HUDEP-2 (cell line): Measurements from ENCODE around the gene ARPC1A.
"Not testable (repeated sequence)": the region's sequence is repeated elsewhere in the genome, so short reads cannot be mapped to it uniquely, and the experiment has no call there.

Source experiments
- DNase-seq, 76 experiments: peaks; one replicate each; lab custom pipeline; 2025; ENCODE audit not compliant: unreplicated experiment in 76 of 76; lab: John Stamatoyannopoulos, UW

Gene ARPC1A

DNA sequence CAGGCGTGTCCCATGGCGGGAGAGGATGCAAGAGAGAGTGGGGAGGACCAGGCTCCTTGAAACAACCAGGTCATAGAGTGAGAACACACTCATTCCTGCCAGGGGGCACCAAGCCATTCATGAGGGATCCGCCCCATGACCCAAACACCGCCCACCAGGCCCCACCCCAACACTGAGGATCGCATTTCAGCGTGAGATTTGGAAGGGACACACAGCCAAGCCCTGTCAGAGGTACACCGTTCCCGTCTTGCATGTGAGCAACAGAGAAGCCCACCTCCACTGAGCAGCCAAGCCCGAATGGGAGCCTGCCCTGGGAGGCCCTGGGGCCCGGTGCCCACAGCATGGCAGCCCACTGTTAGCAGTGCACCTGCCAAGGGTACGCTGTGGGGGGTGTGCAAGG, 40.9 kb downstream of the ARPC1A start:
- DNase-seq = no peak

DNA sequence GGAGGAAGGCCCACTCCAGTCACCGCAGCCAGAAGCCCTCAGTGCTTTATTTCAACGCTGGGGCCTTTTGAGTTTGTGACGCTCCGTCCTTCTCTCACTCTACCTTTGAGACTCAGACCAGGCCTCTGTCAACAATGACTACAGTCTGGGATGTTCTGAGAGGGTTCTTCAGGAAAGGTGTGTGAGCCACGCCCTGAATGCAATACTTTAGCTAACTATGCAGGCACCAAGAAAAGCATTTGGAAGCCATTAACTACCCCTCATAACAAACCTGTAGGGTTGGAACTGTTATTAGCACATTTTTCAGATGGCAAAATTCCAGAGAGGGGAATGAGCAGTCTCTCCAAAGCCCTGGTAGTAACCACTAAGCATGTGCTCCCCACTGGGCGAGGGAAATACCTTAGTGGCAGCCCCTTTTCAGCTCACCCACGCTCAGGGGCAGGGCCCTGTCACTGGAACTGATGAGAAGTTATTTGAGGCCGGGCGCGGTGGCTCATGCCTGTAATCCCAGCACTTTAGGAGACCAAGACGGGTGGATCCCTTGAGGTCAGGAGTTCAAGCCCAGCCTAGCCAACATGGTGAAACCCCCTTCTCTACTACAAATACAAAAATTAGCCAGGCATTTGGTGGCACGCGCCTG, 43.2 kb downstream of the ARPC1A start:
- DNase-seq = no peak

DNA sequence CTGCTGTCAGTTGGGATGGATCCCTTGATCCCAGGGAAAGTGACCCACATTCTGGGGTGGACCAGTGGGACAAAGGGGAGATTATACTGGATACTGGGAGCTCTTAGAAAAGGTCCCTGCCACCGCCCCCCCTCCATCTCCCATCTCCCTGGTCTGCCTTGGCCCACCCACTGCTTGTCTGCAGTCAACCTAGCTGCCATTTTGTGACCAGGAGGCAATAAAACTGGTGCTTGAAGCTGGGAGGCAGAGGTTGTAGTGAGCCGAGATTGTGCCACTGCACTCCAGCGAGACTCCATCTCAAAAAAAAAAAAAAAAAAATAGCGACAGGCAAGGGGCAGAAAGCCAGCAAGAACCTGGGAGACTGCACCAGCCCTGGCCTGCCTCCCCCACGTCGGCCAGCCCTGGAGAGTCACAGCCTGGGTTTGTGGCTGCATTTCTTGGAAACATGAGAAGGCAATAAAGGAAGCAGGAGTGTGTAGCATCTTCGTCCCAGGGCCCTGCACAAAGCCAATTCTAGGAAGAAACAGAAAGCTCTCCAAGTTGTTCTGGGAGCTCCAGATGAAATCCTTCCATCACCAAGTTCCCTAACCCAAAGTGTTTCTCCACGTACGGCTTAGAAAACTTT, 44.2 kb downstream of the ARPC1A start:
- peak in 11 of 76 experiments; percentile 6 to 44 (median 27) for DNase-seq

DNA sequence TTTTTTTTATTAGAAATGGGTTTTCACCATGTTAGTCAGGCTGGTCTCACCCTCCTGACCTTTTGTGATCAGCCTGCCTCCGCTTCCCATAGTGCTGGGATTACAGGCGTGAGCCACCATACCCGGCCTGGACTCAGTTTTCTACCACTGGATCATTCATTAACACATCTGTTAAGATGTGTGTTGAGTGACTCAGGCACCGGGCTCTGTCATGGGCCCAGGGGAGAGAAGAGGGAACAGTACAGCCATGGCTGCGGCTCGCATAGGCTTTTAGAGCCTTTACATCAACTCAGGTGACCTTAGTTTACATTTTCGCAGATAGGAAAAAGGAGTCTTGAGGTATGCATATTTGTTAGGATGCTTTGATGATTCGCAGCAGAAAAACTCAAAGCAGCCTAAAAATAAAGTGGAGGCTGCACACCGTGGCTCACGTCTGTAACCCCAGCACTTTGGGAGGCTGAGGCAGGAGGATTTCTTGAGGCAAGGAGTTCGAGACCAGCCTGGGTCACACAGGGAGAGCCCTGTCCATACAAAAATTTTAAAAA, 45.8 kb downstream of the ARPC1A start:
- DNase-seq = no peak

DNA sequence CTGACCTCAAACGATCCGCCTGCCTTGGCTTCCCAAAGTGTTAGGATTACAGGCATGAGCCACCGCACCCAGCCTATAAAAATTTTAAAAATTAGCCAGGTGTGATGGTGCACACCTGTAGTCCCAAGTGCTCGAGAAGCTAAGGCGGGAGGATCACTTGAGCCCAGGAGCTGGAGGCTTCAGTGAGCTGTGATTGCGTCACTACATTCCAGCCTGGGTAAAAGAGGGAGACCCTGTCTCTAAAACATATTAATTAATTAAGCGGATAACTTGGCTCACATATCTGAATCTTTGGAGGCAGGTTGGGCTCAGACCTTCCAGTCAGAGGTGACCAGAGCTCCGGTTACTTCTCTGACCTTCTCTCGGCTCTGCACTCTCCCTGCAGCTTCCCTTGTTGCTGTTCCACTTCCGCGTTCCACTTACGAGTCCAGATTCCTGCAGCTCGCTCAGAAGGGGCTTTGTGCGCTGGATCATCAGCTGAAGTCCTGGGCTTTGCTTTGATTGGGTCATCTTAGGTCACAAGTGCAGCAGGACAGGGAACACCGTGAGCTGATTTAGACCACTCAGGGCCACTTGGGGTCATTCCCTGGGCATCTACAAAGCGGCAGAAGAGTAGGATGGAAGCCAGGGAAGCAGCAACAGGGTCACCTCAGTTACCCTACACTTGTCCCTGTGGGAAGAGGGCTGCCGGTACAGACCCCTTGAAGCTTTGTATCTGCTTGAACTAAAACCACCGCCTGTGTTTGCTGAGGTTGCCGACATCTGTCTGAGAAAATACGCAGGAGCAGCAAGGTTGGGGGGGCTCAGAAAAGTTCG, 46.8 kb downstream of the ARPC1A start:
- no peak for DNase-seq

DNA sequence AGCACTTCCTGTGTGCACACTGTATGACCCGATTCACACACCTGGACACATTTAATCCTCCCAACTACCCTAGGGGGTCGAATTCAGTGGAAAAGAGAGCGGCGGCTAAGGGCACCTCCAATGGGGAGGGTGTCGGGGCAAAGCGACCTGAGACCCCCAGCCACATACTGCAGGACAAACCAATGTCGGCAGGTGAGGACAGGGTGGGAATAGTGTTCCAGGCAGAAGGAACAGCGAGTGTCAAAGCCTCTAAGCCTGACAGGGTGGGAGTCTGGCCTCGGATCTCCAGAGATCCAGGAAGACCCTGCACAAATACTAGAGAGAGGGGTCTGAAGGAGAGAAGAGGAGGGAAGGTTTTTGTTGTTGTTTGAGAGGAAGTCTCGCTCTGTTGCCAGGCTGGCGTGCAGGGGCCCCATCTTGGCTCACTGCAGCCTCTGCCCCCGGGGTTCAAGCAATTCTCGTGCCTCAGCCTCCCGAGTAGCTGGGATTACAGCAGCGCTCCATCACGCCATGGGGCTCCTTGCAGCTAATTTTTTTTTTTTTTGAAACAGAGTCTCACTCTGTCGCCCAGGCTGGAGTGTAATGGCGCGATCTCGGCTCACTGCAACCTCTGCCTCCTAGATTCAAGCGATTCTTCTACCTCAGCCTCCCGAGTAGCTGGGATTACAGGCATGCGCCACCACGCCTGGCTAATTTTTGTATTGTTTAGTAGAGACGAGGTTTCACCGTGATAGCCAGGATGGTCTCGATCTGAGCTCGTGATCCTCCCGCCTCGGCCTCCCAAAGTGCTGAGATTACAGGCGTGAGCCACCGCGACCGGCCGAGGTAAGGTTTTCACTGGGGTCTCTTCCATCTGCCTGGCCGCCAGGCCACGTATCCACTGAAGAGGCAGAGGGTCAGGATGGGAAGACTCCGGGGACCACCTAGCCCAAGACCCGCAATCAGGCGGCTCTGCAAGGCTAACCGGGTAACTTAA, 47.7 kb downstream of the ARPC1A start:
- no peak for DNase-seq

DNA sequence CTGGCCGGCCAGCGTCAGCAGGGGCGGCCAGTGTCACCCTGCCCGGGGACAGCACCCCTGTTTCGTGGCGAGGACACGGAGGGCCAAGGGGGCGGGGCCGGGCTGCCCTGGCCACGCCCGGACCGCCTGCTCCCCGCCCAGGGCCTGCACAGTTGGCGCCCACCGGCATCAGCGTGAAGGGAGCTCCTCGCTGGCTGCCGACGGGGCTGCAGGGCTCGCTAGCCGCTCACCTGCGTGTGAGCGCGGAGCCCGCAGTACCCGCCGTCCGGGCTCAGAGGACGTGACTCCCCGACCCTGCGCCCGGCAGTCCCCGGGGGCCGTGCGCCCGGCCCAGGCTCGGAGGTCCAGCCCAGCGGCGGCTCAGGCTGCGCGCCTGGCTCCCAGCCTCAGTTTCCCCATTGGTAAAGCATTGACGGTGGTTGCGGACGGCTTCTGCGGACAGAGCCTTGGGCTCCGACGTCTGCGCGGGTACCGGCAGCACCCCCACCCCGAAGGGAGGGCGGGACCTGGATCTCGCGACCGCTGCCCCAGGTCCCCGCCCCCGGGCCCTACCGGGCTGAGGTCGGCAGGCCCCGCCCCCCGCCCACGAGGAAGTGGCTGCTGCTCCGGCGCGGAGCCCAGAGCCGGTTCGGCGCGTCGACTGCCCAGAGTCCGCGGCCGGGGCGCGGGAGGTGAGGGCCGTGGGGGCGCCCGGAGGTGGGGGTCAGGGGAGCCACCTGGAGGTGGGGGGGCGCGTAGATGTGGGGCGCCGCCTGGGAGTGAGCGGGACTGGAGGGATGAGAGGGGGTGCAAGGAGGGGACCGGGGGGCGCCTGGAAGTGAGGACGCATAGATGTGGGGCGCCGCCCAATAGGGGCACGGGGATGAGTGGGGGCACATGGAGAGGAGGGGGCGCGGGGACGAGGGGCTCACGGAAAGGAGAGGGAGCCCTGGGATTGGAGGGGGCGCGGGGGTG, 48.7 kb downstream of the ARPC1A start, which contains the start of gene ARPC1B:
Gene ARPC1B (plus strand): TSS at position 620 of the 954 bp plus-strand sequence. CDS start 10,985 bp downstream, outside the sequence.
- peak in 67 of 76 experiments; percentile 8 to 81 (median 60) for DNase-seq

DNA sequence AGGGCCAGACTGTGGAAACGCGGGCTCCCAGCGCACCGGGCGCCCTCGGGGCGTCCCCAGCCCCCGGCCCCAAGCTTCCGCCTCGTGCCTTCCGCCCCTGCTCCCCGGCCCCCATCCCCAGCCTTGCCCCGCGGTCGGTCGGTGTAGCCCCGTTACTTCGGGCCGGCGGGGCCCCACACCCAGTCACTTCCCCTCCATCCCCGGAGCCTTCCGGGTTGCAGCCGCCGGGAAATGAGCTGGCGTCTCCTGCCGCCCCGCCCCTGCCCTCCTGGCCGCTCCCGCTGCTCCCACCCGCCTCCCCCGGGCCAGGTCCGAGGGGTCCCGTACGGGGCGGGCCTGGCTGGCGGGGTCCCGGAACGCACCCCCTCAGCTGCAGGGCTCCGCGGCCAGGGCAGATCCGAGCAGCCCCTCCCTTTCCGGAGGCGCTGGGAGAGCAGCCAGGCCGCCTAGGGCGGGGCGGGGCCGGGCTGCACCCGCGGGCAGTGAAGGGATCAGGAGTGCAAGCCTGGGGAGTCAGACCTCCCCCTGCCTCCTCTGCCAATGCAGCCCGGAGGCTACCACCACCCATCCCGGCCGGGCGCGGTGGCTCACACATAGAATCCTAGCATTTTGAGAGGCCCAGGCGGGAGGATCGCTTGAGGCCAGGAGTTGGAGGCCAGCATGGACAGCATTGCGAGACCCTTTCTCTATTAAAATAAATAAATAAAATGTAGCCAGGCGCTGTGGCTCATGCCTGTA, 49.5 kb downstream of the ARPC1A start:
- DNase-seq = peak in 73 of 76 experiments; percentile 16 to 86 (median 74)

DNA sequence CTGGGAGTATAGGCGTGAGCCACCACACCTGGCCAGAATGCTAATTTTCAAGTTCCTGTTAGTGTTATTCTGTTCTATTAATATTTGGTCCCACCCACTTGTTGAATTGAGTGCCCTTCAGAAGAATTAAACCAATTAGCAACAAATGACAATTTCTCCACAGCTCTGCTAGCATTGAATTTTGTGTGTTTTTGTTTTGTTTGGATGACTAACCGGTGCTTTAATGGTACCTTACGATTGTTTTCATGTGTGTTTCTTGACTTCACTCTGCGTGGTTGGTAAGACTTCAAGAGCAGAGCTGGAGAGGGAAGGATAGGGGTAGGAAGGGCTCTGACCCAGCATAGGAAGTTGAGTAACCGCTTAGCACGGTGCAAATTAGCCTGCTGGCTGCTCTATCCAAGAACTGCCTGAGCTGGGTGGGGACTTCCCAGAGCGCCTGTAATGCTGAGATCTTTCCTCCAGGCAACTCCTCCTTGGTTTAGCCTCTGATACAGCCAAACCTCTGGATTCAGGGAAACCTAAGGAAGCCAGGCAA, 53.4 kb downstream of the ARPC1A start:
- DNase-seq = peak in 13 of 76 experiments; percentile 9 to 30 (median 17)

DNA sequence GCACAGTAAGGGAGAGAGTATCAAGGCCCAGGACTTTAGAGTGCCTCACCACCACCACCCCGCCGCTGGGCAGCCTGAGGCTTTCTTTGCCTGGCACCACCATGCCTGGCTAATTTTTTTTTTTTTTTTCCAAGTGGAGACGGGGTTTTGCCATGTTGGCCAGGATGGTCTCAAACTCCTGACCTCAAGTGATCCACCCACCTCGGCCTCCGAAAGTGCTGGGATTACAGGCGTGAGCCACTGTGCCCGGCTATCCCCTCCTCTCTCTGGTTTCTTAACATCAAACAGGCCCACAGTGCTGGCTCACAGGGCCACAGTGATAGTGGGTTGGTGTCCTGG, 54.0 kb downstream of the ARPC1A start:
- DNase-seq = not testable (repeated sequence)

DNA sequence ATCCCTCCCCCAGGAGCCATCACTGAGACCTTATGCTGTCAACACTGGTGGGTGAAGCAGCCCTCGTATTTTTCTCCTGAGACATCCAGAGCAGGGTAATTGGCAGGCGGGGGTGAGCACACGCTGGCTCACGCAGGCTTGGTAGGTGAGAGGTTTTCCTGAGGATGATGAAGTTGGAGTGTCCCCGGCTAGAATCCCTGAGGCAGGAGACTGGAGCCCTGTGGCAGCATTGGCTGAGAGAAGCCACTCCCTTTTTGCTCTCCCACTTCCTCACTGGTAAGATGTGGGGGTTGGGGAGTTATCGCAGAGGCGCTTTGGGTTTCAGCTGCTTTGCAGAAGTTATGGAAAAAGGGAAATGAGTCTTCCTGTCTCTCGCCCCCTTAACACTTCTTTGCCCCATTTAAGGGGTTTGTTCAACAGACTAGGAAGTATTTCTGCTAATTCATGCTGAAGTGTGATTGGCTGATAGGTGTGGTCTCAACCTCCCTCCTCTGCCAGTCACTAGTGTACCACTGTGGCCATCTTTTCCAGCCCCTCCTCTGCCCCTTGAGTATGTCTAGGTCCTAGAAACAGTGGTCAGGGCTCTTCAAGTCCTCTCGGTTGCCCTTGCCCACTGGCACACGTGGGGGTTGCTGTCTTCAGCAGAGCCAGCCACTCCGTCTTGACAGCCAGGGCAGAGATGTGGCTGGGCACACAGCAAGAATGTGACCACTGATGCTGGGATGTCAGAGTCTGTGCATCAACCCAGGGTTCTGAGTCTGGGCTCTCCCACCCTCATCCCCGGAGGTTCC, 54.5 kb downstream of the ARPC1A start:
- peak in 23 of 76 experiments; percentile 8 to 45 (median 26) for DNase-seq

DNA sequence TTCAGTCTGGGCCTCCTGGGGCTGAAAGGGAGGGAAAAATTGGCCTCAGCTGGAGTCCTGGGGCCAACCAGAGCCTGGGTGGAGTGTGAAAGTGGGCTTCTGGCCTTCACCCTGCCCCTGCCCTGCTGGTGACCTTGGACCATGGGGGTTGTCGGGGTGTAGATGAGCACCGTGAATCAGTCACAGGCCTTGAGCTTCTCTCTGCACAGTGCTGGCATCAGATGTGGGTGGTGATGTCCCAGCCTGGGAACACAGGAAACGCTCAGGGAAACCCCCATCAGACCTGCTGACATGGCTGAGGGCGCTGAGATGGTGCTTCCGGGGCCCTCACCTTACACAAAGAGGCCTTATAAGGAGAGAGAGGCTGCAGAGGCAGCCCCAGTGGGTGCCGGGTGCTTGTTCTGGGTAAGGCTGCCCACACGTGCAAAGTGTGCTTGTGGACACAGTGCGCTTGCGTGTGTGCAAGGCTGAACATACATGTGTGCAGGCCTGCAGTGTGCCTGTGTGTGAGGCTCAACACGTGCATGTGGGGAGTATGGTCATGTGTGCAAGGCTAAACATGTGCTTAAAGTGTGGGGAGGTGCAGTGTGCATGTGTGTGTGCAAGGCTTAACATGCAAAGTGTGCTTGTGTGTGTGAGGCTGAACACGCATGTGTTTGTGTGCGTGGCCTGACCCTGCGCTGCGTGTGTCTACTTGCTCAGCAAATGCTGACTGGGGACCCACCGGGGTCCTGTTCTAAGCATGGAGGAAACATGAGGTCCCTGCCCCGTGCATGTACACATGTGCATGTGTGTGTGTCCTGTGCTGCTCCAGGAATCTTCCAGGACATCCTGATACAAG, 55.3 kb downstream of the ARPC1A start:
- DNase-seq = no peak

DNA sequence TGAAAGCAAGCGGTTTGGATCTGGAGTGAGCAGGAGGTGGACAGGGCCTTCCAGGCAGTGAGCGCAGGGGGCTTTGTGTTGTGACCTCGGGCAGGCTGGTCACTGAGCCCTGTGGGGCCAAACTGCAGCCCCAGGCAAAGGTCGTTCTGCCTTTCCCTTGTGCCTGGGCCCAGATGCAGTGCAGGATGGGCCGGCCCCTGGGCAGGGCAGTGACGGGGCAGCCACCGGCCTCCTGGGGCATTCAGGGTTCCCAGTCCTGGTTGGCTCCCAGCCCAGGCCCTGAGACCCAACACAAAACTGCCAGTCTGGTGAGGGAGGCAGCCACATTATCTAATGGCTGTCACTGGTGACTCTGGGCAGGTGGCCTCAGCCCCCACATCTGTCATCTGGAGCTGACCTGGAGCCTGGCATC, 56.0 kb downstream of the ARPC1A start:
- DNase-seq = peak in 12 of 76 experiments; percentile 7 to 58 (median 21)

DNA sequence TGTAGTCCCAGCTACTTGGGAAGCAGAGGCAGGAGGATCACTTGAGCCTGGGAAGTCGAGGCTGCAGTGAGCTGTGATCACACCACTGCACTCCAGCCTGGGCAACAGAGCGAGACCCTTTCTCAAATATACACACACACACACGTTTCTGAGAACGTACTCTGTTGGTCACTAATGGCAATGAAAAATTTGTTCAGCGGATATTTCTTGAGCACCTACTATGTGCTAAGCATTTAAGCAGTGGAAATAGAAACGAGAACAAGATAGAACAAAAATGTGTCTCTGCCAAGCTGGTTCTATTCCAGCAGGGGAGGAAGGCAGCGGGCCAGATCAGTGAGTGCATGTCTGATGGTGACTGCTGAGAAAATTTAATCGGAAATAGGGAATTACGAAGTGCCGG, 57.5 kb downstream of the ARPC1A start:
- DNase-seq = no peak

DNA sequence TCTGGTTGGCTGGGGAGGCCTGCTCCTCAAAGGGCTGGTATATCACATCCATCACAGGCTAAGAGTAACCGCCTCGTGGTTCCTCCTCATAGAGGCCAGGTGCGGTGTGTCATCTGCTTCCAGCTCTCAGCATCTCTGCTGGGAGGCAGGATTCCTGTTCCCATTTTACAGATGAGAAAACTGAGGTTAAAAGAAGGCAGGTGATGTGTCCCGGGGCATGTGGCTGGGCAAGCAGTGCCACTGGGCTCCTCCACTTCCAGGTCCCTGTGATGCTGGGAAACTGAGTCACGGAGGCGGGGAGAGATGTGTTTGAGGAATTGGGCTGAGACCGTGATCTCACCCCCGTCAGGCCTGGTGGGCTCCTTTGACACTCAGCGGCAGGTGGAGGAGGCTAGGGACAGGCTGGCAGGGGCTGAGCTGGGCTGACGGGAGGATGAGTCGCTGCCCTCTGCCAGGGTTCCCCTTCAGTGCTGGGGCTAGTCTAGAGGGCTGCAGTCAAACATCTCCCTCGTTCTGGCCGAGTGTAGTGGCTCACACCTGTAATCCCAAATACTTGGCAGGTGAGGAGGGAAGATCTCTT, 58.2 kb downstream of the ARPC1A start:
- DNase-seq = no peak

DNA sequence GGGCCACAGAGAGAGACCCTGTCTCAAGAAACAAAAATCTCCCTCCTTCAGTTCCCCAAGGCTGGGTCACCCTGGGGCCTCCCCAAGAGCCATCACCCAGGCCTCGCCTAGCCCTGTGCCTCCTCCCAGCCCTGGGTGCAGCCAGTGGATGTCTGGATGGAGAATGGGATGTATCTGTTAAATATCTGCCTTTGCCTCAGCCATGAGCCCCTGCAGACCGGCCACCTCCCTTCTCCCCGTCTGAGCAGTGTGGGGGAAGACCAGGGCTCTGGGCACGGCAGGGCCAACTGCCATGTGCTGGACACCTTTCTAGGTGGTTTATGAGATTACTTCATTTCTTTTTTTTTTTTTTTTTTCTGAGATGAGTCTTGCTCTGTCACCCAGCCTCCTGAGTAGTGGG, 58.8 kb downstream of the ARPC1A start:
- DNase-seq = no peak
